KG1 (cell line): ENCODE data around the gene PDAP1.
"Not testable (repeated sequence)": the region's sequence is repeated elsewhere in the genome, so short reads cannot be mapped to it uniquely, and the experiment has no call there.

Experiments used
- DNase-seq: peaks from one replicate; lab custom pipeline; 2025; lab: John Stamatoyannopoulos, UW

The PDAP1 gene

DNA sequence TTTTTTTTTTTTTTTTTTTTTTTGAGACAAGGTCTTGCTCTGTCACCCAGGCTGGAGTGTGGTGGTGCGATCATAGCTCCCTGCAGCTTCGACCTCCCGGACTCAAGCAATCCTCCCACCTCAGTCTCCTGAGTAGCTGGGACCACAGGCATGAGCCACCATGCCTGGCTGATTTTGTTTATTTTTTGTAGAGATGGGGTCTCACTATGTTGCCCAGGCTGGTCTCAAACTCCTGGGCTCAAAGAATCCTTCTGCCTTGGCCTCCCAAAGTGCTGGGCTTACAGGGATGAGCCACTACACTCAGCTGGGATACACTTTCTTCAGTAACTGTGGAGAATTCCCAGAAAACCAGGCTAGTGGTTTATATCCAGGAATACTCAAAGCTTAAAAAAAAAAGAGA lies 57.8 kb downstream of the PDAP1 start:
- DNase-seq, result not testable (repeated sequence)
